Stimulated activated CD4-positive, alpha-beta T cell treated with anti-CD3 and anti-CD28 coated beads, Interleukin-2, amount 100 ng/mL, for 4 hours (primary cell): ENCODE data around the gene FAM53B.

Experiments
- DNase-seq: peaks from one replicate; pipeline ENCODE4 v3.0.0-alpha.2; 2020; ENCODE audit warnings: low read depth

FAM53B gene

DNA sequence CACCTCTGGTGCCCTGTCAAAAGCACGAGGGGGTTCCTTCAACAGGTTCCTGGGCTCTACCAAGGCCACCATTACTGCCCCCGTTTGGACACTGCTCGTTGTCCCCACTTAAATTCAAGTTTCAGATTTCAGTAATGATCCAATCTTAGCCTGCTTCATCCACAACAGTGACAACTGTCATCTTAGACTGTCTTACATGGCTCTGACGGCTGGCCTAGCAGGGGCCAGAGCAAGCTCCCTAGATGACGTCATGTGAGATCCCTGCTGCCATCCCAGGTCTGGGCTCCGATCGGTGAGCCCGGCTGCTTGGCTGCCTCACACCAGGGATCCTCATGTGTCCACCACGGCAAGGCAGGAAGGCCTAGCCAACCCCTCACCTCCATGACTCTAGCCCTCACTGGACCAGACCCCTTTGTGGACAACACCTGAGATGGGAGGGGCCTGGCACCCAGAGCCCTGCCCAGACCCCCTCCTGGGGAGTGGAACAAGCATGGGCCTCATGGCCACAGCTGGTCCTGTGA, 82.5 kb downstream of the FAM53B start:
- DNase-seq = no peak

DNA sequence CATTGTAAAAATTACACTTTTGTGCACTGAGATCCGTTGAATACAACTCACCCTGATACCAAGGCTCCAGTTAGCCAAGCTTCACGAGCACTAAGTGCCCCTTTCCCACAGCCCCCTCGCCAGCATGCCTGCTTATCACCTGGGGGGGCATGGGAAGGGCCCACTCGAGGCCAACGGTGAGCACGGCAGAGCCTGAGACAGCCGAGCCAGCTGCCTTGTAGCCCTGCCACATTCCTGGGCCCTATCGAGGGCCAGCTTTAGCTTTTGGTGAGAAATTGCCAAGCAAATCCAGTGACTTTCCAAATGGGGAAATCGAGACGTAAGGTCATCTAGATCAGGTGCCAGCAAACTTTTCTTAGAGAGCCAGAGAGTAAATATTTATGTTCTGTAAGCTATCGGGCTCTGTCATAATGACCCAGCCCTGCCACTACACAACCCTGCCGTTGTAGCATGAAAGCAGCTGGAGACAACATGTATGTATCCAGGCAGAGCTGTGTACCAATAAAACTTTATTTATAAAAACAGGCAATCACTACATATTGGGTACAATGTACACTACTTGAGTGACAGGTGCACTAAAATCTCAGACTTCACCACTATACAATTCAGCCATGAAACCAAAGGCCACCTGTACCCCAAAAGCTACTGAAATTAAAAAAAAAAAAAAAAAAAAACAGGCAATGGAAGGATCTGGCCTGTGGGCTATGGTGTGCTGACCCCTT, 83.6 kb downstream of the FAM53B start:
- no peak for DNase-seq

- no peak for DNase-seq
Measured at GRCh38 chr10:124659380-124659779, 84.8 kb downstream of the FAM53B start.

DNA sequence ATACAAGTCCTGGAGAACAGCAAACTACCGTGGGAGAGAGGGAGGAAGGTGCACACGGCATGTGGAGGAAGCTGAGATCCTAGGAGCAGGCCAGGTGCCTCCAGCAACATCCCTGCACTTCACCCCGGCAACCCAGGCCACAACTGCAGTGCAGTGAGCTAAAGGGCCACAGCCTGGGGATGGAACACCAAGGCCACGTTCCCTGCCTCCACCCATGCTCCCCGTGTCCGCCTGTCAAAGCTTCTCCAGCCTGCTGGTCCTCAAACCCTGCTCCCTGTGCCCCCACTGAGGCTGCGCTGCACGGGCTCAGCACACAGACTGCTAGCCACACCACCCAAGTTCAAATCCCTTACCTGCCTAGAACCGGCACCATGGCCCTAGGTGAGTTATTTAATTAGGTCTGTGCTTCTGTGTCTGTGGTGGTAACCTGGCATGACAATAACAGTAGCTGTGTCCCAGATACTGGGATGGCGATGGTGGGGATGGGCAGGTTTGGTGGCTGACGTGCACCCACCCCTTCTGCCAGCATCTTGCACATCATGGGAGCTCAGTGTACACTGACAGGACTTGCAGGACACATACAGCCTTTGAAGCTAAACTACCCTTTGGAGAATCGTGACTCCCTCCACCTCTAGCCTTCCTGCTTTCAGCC, 85.5 kb downstream of the FAM53B start:
- DNase-seq = no peak

DNA sequence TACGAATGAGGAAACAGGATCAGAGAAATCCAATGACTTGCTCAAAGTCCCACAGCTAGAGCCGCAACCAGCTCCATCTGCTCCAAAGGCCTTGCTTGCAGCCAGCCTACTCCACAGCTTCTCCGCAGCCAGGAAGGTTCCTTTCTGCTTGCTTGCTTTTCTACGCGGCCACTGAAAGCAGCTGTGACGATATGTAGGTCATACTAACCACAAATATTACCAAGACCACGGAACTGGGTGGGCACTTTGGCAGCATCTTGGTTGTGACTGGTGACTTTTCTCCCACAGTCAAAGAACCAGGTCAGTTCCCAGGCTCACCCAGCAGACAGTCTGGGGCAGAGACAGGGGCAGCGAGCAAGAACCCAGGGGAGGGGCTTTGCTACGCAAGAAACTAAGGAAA, 86.4 kb downstream of the FAM53B start:
- DNase-seq = no peak

DNA sequence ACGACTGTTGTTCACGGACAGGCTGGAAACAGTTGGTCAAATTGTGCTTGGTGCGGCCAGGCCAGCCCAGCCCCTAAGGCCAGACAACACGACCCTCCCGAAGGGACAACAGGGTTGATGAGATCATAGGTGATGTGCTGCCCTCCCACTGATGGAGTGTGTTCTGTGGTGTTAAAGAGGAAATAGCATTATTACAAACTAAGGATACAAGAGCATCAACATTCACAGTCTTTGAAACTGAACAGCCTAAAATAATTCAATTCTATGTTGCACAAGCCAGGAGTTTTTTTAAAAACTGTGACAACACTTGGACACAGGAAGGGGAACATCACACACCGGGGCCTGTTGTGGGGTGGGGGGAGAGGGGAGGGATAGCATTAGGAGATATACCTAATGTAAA, 87.6 kb downstream of the FAM53B start:
- no peak for DNase-seq

GRCh38 chr10:124656113-124656490, 88.1 kb downstream of the FAM53B start:
- DNase-seq = no peak

GRCh38 chr10:124655191-124656112, 88.7 kb downstream of the FAM53B start:
- DNase-seq = no peak

GRCh38 chr10:124654686-124655085, 89.5 kb downstream of the FAM53B start:
- no peak for DNase-seq

DNA sequence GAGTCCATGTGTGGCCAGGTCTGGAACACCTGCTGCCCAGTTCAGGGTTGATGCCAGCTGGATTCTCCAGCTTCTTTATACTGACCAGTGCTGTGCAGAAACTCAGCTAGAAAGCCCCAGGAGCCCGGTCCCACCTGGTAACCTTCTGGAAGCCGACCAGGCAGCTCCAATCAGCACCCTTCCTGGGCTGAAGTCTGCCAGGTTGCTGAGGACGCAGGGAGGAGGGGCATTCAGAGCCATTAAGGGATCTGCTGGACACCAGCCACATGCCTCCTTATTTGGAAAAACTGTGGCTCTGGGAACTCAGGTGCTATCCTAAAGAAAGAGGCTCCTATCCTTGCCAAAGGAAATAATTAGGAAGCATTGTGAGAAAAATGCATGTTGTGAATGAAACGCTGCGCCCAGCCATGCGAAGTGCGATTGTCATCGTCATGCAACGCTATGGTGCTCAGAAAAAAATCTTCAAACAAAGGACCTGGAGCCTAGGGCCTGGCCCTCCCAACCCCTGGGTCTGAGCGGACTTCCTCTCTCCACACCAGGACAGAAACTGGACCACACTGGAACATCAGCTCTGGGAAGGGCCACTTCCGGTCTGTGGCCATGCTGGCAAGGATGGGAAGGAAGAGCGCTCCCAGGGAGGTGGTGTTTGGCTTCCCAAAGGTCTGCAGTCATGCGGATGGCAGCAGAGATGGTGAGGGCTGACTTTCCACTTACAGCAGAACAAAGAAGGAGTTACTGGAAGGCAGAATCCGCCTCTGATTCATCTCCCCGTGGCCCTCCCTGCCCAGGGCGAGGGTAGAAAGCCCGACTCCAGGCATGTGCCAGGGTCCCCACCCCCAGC, 90.1 kb downstream of the FAM53B start:
- no peak for DNase-seq

DNA sequence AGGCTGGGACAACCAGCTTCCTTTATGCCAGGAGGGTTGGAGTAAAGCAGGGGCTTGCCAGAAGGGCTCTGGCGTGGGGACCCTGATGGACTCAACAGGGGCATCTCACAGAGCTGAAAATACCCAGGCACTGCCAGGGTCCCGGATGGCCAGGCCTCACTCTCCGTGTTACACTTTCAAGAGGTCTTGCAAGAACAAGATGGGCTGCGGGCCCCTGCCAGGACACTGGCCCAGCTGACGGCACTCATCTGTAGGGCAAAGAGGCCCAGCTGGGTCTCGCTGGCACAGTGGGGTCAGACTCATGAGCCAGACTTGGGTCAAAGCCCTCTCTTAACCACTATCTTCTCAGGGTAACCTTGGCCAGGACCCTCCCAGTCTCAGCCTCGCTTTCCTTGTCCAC, 90.9 kb downstream of the FAM53B start:
- no peak for DNase-seq

DNA sequence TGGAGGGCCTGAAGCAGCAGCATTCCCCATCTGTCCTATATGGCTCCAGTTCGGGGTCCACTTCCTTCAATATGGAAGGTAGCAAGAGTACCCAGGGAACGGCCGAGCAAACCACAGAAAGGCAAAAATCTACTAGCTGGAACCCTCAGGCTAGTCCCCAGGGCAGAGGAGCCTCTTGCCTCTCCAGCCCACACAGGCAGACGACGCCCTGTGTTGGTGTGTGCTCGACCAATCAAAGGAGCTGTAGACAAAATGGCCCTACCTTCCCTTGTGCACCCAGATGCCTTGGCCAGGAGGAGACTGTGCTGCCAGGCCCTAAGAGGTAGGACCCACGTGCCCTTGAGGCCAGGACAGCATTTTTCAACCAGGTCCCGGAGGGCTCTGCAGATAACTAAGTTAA, 91.5 kb downstream of the FAM53B start:
- DNase-seq = no peak

DNA sequence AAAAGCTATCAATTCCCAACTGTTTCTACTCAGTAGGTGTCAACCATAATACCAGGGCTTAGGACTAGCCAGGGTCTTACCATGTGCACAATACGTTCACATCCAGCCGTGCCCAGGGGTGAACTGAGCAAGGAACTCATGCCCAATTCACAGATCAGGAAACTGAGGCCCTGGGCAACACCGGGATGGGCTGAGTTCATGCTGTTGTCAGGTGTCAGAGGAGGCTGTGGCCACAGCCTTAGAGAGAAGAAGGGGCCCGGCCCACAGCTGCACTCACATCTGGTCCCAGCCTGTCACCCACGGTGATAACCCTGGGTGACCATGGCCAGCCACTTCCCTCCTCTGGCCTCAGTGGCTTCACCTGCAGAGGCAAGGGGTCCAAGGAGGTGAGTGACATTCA, 92.0 kb downstream of the FAM53B start:
- no peak for DNase-seq

GRCh38 chr10:124651402-124651891, 92.7 kb downstream of the FAM53B start:
- DNase-seq = no peak

- peak; percentile 33 for DNase-seq
Measured at GRCh38 chr10:124650820-124651401, 93.3 kb downstream of the FAM53B start.

- DNase-seq = no peak
Measured at GRCh38 chr10:124650263-124650662, 93.9 kb downstream of the FAM53B start.

DNA sequence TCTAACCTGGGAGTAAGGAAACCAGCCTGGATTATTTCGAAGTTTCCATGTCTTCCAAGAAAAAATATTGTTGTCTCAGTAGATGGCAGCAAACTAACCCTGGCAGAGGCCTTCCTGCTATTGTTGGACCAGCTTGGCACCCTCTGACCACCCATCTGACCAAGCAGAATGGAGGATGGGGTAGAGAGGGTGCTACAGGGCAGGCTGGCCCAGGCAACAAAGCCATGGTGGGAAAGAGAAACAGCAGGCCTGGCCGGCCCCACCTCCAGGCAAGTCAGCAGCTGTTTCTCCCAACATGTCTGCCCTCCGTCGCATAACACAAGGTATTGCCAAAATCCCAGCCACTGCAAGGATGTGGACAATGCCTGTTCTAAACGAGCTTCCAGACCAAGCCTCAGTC, 95.0 kb downstream of the FAM53B start:
- no peak for DNase-seq

- peak; percentile 19 for DNase-seq
Measured at GRCh38 chr10:124648738-124649137, 95.4 kb downstream of the FAM53B start.

- DNase-seq = no peak
Measured at GRCh38 chr10:124648131-124648475, 96.1 kb downstream of the FAM53B start.

DNA sequence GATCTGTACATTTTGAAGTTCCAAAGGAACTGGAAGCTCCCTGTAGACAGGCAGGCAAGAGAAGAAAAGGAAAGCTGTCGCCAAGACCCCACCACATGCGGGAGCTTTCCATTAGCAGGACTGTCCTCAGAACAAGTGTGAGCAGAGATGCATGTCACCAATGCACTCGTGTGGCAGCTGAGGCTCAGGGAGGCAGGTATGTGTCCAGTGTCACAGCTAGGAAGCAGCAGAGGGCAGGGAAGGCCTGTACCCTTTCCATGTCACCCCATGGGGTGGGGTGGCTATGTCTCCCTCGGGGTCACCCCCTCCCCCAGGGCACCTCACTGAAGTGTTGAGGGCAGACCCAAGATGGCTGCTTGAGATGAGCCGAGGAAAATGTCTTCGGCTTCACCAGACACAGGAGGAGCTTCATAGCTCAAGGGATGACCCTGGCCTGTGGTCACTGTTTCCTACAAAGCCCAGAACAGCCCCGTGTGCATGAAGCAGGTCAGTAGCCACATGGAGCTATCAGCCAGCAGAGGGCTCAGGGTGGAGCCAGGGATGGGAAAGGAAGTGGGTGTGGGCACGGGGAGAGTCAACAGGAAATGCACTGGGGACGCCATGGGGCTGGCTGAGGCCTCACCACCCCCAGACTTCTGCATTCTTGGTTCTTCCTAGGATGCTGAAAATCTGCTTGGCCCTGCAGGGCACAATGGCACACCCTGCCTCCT, 96.6 kb downstream of the FAM53B start:
- DNase-seq = peak; percentile 34
